Stimulated activated CD8-positive, alpha-beta memory T cell treated with anti-CD3 and anti-CD28 coated beads, Interleukin-4, amount 100 ng/mL, for 24 hours (primary cell): ENCODE results near the gene ACIN1.

ENCODE experiments used
- DNase-seq: peaks from one replicate; pipeline ENCODE4 v3.0.0-alpha.2; 2020; ENCODE audit warnings: low read depth

The ACIN1 gene

GRCh38 chr14:23105348-23105824, 10.4 kb upstream of the ACIN1 start:
- no peak for DNase-seq

GRCh38 chr14:23104591-23105347, 9.8 kb upstream of the ACIN1 start, which contains the start of gene CIROP:
Gene CIROP (minus strand): TSS chr14:23104989. CDS start chr14:23104920, 69 bp downstream.
- no peak for DNase-seq

GRCh38 chr14:23104070-23104590, 9.2 kb upstream of the ACIN1 start:
- no peak for DNase-seq

GRCh38 chr14:23103581-23103980, 8.6 kb upstream of the ACIN1 start:
- no peak for DNase-seq

GRCh38 chr14:23102801-23103200, 7.9 kb upstream of the ACIN1 start:
- DNase-seq: no peak

- no peak for DNase-seq
Observed at GRCh38 chr14:23101986-23102625, 7.2 kb upstream of the ACIN1 start.

GRCh38 chr14:23101213-23101970, 6.5 kb upstream of the ACIN1 start:
- no peak for DNase-seq

GRCh38 chr14:23099212-23099861, 4.4 kb upstream of the ACIN1 start:
- DNase-seq: no peak

- DNase-seq: no peak
Observed at GRCh38 chr14:23097786-23098185, 2.9 kb upstream of the ACIN1 start.

- DNase-seq: peak; percentile 99
Observed at GRCh38 chr14:23095196-23096108, 516 bp upstream of the ACIN1 start, which contains the start of gene C14orf119. Gene C14orf119 (plus strand): TSS chr14:23095505. CDS start chr14:23097659, 2,154 bp downstream.

- DNase-seq: no peak
Observed at GRCh38 chr14:23093991-23094665, 808 bp downstream of the ACIN1 start.

- no peak for DNase-seq
Observed at GRCh38 chr14:23093526-23093925, 1.4 kb downstream of the ACIN1 start.

- DNase-seq: no peak
Observed at GRCh38 chr14:23093104-23093503, 1.8 kb downstream of the ACIN1 start.

GRCh38 chr14:23091294-23092225, 3.4 kb downstream of the ACIN1 start:
- DNase-seq: no peak

GRCh38 chr14:23090254-23090636, 4.7 kb downstream of the ACIN1 start:
- DNase-seq: no peak

- DNase-seq: no peak
Observed at GRCh38 chr14:23089498-23090253, 5.3 kb downstream of the ACIN1 start.

GRCh38 chr14:23086565-23086964, 8.4 kb downstream of the ACIN1 start:
- DNase-seq: no peak

- DNase-seq: no peak
Observed at GRCh38 chr14:23085458-23085857, 9.5 kb downstream of the ACIN1 start.
